A673 (cell line): ENCODE results near the gene TRPM3.

Source experiments
- EZH2 ChIP-seq: fragments of 200-600 bp; sonication (generic); IDR thresholded peaks from 2 replicates; pipeline ENCODE4 v1.6.1; 2017; ENCODE audit warnings: borderline replicate concordance, low read depth, mild to moderate bottlenecking, mixed read lengths, antibody characterized with exemption, low read length; ENCODE audit not compliant: poor library complexity, severe bottlenecking
- TF ChIP-seq, protein P1 (sequence below): fragments of 300-800, 200-600 bp; sonication (generic); conservative IDR thresholded peaks from 2 replicates; pipeline ENCODE4 v1.5.1; 2017; ENCODE audit warnings: low read depth, mild to moderate bottlenecking, antibody characterized with exemption, low read length, moderate library complexity, mixed read lengths

DNA sequence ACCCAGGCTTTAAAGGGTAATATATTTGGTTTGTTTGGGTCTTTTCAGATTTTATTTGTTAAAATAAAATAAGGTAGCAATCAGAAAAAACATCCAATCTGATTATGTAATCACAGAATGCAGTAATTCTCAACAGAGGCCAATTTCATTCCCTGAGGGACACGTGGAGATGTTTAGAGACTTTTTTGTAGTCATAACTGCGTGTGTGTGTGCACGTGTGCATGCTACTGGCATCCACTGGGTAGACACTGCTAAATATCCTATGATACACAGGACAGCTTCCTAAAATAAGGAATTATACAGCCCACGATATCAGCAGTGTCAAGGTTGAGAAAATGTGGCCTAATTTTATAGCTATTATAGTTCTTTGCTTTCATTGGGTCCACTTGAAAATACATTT is 526.2 kb downstream of the TRPM3 start:
- TF ChIP-seq, protein P1, sequence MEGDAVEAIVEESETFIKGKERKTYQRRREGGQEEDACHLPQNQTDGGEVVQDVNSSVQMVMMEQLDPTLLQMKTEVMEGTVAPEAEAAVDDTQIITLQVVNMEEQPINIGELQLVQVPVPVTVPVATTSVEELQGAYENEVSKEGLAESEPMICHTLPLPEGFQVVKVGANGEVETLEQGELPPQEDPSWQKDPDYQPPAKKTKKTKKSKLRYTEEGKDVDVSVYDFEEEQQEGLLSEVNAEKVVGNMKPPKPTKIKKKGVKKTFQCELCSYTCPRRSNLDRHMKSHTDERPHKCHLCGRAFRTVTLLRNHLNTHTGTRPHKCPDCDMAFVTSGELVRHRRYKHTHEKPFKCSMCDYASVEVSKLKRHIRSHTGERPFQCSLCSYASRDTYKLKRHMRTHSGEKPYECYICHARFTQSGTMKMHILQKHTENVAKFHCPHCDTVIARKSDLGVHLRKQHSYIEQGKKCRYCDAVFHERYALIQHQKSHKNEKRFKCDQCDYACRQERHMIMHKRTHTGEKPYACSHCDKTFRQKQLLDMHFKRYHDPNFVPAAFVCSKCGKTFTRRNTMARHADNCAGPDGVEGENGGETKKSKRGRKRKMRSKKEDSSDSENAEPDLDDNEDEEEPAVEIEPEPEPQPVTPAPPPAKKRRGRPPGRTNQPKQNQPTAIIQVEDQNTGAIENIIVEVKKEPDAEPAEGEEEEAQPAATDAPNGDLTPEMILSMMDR: no peak
- TF ChIP-seq EZH2: no peak
